Heart left ventricle (tissue), 13 donors: ENCODE data around the gene B4GALT2.

Source experiments
- POLR2A ChIP-seq, 2 donors: fragments of 450-650 bp; IDR thresholded peaks; one replicate each; pipeline ENCODE4 v1.6.1; 2017; ENCODE audit warnings: antibody characterized with exemption in 2 of 2, mild to moderate bottlenecking in 2 of 2, moderate library complexity in 2 of 2
- TF ChIP-seq, protein P1 (sequence below), 12 donors: fragments of 200-600 bp; sonication (generic) in 4 of 12; IDR thresholded peaks; one replicate each; pipeline versions ENCODE4 v1.5.0 to v1.8.0; 2018 to 2022; ENCODE audit warnings: antibody characterized with exemption in 12 of 12, mild to moderate bottlenecking in 5 of 12
- donor health status: ischemic (EF 13 %, LVEDD 7.1; RV severe dilation, severe dysfunction).
- donor health status: DM: no; HTN: yes; CAD: no.
- donor health status: DM: no; HTN: no; CAD: no.
- donor health status: ischemic (EF 25% LVEDD 6.9; RV normal size, moderate dysfunction).
- donor health status: ischemic (EF 25% LVEDD 5.7; RV mildly dilated, moderate dysfunction).
- donor health status: ischemic (EF 35%, LVEDD 5.7; RV mildly dilated, moderate dysfunction).
- donor health status: nonischemic (EF 11% LVEDD 7.7; RV severe dilation, severe dysfunction).
- donor health status: DM: yes; HTN: yes; CAD: no.
- donor health status: PGD.
- donor health status: ischemic (EF 29% LVEDD 5.4; RV normal size, mild dysfunction).
- donor health status: nonischemic (EF 23%, LVEDD 6.1; RV moderate dilation, normal function).

DNA sequence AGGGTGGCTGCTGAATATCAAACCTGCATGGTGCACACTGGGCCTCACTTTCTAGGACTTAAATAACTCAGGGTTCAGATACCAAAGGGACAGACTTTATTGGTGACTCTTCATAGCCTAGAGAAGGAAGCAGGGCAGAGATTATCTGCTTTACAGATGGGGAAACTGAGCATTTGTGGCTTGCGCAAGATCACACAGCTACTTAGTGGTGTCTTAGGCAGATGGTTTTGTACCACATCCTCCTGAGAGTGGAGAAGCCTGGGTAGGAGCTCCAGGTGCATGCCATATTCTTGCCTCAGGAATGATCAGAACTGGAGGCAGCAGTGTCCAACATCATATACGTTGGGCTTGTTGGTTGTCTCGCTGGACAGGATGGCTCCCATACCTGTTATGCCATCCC, 16.0 kb upstream of the B4GALT2 start:
- no peak for TF ChIP-seq POLR2A (IDR thresholded peaks at IDR 0.05)
- TF ChIP-seq, protein P1, sequence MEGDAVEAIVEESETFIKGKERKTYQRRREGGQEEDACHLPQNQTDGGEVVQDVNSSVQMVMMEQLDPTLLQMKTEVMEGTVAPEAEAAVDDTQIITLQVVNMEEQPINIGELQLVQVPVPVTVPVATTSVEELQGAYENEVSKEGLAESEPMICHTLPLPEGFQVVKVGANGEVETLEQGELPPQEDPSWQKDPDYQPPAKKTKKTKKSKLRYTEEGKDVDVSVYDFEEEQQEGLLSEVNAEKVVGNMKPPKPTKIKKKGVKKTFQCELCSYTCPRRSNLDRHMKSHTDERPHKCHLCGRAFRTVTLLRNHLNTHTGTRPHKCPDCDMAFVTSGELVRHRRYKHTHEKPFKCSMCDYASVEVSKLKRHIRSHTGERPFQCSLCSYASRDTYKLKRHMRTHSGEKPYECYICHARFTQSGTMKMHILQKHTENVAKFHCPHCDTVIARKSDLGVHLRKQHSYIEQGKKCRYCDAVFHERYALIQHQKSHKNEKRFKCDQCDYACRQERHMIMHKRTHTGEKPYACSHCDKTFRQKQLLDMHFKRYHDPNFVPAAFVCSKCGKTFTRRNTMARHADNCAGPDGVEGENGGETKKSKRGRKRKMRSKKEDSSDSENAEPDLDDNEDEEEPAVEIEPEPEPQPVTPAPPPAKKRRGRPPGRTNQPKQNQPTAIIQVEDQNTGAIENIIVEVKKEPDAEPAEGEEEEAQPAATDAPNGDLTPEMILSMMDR (IDR thresholded peaks at IDR 0.05), result no peak
